HG03025 (cell line): ENCODE data around the gene ERFL.
"Not testable (repeated sequence)": the region's sequence is repeated elsewhere in the genome, so short reads cannot be mapped to it uniquely, and the experiment has no call there.

ENCODE experiments used
- ATAC-seq: cut with Tn5 transposase; IDR thresholded peaks from one replicate; pipeline ENCODE4 v1.9.1; 2021; ENCODE audit warnings: mild to moderate bottlenecking, moderate library complexity; ENCODE audit not compliant: unreplicated experiment, low FRiP score

ERFL gene

GRCh38 chr19:41944336-41944735 is 16.1 kb upstream of the ERFL start:
- no peak for ATAC-seq

GRCh38 chr19:41941410-41942202 is 13.4 kb upstream of the ERFL start:
- no peak for ATAC-seq

- no peak for ATAC-seq
These were observed 12.6 kb upstream of the ERFL start for GRCh38 chr19:41940731-41941409.

- ATAC-seq, result no peak
These were observed 11.8 kb upstream of the ERFL start for GRCh38 chr19:41939861-41940730.

- not testable (repeated sequence) for ATAC-seq
These were observed 11.0 kb upstream of the ERFL start for GRCh38 chr19:41939209-41939608.

GRCh38 chr19:41937525-41938468 is 9.5 kb upstream of the ERFL start:
- no peak for ATAC-seq

- ATAC-seq, result no peak
These were observed 8.7 kb upstream of the ERFL start for GRCh38 chr19:41936961-41937360.

GRCh38 chr19:41936416-41936850 is 8.2 kb upstream of the ERFL start:
- no peak for ATAC-seq

GRCh38 chr19:41935760-41936415 is 7.6 kb upstream of the ERFL start:
- no peak for ATAC-seq

- no peak for ATAC-seq
These were observed 6.7 kb upstream of the ERFL start for GRCh38 chr19:41934849-41935374.

GRCh38 chr19:41933693-41934426 is 5.6 kb upstream of the ERFL start:
- ATAC-seq, result no peak

- ATAC-seq, result no peak
These were observed 4.6 kb upstream of the ERFL start for GRCh38 chr19:41932720-41933332.

GRCh38 chr19:41932259-41932719 is 4.0 kb upstream of the ERFL start:
- no peak for ATAC-seq

- no peak for ATAC-seq
These were observed 2.8 kb upstream of the ERFL start for GRCh38 chr19:41930926-41931592.

GRCh38 chr19:41930322-41930722 is 2.1 kb upstream of the ERFL start:
- ATAC-seq, result no peak

- no peak for ATAC-seq
These were observed 1.4 kb upstream of the ERFL start for GRCh38 chr19:41929536-41930071.
